K562 (cell line): ENCODE results near the gene ZDHHC16. TPM values are rescaled to one million over a fixed set of nuclear protein-coding genes. Genes with fewer than 3 reads are reported as not detected.
A peak's percentile ranks its signal among the peaks of the same experiment; 100 is the strongest.

ENCODE experiments used
- ERF ChIP-seq: fragments of 450-650 bp; formaldehyde crosslinking; IDR thresholded peaks from 2 replicates; pipeline ENCODE4 v1.4.0; 2020; ENCODE audit warnings: mild to moderate bottlenecking, mixed read lengths
- MCM5 ChIP-seq: fragments of 450-650 bp; IDR thresholded peaks from 2 replicates; pipeline ENCODE4 v1.6.1; 2016; ENCODE audit warnings: low read depth
- MYC ChIP-seq, 2 experiments: fragments of 250-450 bp in 1 of 2; sonication (Bioruptor Pico) in 1 of 2; IDR thresholded peaks; 2 replicates each; pipeline versions ENCODE4 v1.5.1 to v1.6.1; 2012 to 2021; ENCODE audit warnings: low read depth in 2 of 2, borderline replicate concordance in 1 of 2, improper control_type of control experiment in 1 of 2, low read length in 1 of 2, mild to moderate bottlenecking in 1 of 2, moderate library complexity in 1 of 2
- NFXL1 ChIP-seq: fragments of 450-650 bp; formaldehyde crosslinking; IDR thresholded peaks from 2 replicates; pipeline ENCODE4 v1.4.0; 2021; ENCODE audit warnings: mild to moderate bottlenecking
- SIN3A ChIP-seq, 2 experiments: fragments of 150-350 bp in 1 of 2; IDR thresholded peaks; 2 replicates each; pipeline ENCODE4 v1.6.1; 2011 to 2016; ENCODE audit warnings: borderline replicate concordance in 2 of 2, low read depth in 2 of 2, low read length in 2 of 2, mild to moderate bottlenecking in 2 of 2, moderate library complexity in 2 of 2; ENCODE audit not compliant: control insufficient read depth in 1 of 2
- polyA plus RNA-seq, 8 experiments: library from polyadenylated mRNA; depleted of rRNA in 4 of 8; stranded (reverse) in 5 of 8; unstranded in 3 of 8; fragments of >200 nt; fragmentation: Nextera tagmentation in 2 of 8; fragmentation: Illumina TruSeq in 1 of 8; extraction: Ambion mirVana in 2 of 8; extraction: Trizol in 1 of 8; gene quantifications; 2 replicates each; pipeline versions ENCODE4 v1.2.1 to v1.2.3, GENCODE V29; 2011 to 2014; ENCODE audit warnings: inconsistent platforms in 1 of 8, missing spikeins in 1 of 8
- total RNA-seq, 7 experiments: library from RNA; depleted of rRNA in 6 of 7; stranded (reverse); fragments of >200 nt in 6 of 7; fragmentation: Illumina TruSeq in 2 of 7; extraction: Trizol in 2 of 7; gene quantifications; 2 replicates each; pipeline versions ENCODE4 v1.2.1 to v1.2.3, GENCODE V29; 2011 to 2021; ENCODE audit warnings: low replicate concordance in 1 of 7
- TF ChIP-seq, protein P1 (sequence below): fragments of 450-650 bp; IDR thresholded peaks from 2 replicates; pipeline ENCODE4 v1.6.1; 2016
- TF ChIP-seq, protein P2 (sequence below): sonication (generic); IDR thresholded peaks from 2 replicates; pipeline ENCODE4 v1.6.1; 2016
- TF ChIP-seq, protein P3 (sequence below): sonication (generic); formaldehyde crosslinking; IDR thresholded peaks from 2 replicates; pipeline ENCODE4 v1.8.0; 2022; ENCODE audit warnings: mild to moderate bottlenecking, missing genetic modification reagents
- TF ChIP-seq, protein P4 (sequence below): fragments of 250-450 bp; sonication (Bioruptor Pico); IDR thresholded peaks from 2 replicates; pipeline ENCODE4 v1.8.0; 2022; ENCODE audit warnings: moderate library complexity, mild to moderate bottlenecking, inconsistent platforms
- TF ChIP-seq, protein P5 (sequence below): fragments of 250-450 bp; sonication (Bioruptor Pico); IDR thresholded peaks from 2 replicates; pipeline ENCODE4 v1.9.0; 2021; ENCODE audit warnings: mild to moderate bottlenecking, inconsistent platforms
- TF ChIP-seq, protein P6 (sequence below): sonication (generic); formaldehyde crosslinking; IDR thresholded peaks from 2 replicates; pipeline ENCODE4 v1.8.1; 2023; ENCODE audit warnings: mild to moderate bottlenecking, missing genetic modification reagents

The ZDHHC16 gene
- total and polyA plus RNA-seq, 9 of the 15 experiments (the other 6 are each of a cell fraction or from before 2014, with no cell fraction given): 12.5 to 33.8 (median 21.3) TPM

DNA sequence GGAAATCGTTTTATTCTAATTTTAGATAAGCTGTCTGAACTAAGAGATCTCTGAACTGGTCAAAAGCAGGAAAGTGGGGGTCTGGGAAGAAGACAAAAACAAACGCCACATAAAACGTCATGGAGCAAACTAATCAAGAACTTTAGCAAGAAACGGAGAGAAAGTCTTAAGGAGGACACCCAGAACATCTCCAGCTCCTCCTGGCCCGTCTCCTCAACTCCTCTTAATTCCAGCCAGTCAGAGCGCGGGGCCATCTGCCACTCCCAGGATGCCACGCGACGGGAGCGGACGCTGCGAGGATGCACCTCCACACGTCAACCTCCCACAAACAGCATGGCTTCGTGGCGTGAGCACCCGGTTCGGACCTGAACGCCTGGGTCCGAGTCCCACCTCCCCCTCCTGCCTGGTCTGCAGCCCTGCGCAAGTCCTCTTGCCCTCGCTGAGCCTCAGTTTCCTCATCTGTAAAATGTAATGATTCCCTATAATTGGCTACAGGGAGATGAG, 51.6 kb downstream of the ZDHHC16 start (continued):
- TF ChIP-seq, protein P1, sequence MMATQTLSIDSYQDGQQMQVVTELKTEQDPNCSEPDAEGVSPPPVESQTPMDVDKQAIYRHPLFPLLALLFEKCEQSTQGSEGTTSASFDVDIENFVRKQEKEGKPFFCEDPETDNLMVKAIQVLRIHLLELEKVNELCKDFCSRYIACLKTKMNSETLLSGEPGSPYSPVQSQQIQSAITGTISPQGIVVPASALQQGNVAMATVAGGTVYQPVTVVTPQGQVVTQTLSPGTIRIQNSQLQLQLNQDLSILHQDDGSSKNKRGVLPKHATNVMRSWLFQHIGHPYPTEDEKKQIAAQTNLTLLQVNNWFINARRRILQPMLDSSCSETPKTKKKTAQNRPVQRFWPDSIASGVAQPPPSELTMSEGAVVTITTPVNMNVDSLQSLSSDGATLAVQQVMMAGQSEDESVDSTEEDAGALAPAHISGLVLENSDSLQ: peak; percentile 72
- TF ChIP-seq, protein P2, sequence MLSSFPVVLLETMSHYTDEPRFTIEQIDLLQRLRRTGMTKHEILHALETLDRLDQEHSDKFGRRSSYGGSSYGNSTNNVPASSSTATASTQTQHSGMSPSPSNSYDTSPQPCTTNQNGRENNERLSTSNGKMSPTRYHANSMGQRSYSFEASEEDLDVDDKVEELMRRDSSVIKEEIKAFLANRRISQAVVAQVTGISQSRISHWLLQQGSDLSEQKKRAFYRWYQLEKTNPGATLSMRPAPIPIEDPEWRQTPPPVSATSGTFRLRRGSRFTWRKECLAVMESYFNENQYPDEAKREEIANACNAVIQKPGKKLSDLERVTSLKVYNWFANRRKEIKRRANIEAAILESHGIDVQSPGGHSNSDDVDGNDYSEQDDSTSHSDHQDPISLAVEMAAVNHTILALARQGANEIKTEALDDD: peak; percentile 25; the same call in 1 of the 2 replicates
- TF ChIP-seq MYC (IDR thresholded peaks at IDR 0.05; ENCODE audit: low read depth, low read length) (peak; percentile 41; the same call in 1 of the 2 replicates), MYC (CRISPR knock-in tag; IDR thresholded peaks at IDR 0.05; ENCODE audit: borderline replicate concordance, low read depth) (no peak), NFXL1 (no peak), SIN3A (IDR thresholded peaks at IDR 0.05; ENCODE audit: borderline replicate concordance in 2 of 2, control insufficient read depth in 1 of 2, low read depth in 2 of 2, low read length in 2 of 2) (peak; percentile 18 to 76; a peak in 1 of 4 replicates), MCM5 (no peak), ERF (CRISPR knock-in tag) (0 out of 2 replicates have a peak, but pooled peaks have one; percentile 36)
- TF ChIP-seq, protein P3, sequence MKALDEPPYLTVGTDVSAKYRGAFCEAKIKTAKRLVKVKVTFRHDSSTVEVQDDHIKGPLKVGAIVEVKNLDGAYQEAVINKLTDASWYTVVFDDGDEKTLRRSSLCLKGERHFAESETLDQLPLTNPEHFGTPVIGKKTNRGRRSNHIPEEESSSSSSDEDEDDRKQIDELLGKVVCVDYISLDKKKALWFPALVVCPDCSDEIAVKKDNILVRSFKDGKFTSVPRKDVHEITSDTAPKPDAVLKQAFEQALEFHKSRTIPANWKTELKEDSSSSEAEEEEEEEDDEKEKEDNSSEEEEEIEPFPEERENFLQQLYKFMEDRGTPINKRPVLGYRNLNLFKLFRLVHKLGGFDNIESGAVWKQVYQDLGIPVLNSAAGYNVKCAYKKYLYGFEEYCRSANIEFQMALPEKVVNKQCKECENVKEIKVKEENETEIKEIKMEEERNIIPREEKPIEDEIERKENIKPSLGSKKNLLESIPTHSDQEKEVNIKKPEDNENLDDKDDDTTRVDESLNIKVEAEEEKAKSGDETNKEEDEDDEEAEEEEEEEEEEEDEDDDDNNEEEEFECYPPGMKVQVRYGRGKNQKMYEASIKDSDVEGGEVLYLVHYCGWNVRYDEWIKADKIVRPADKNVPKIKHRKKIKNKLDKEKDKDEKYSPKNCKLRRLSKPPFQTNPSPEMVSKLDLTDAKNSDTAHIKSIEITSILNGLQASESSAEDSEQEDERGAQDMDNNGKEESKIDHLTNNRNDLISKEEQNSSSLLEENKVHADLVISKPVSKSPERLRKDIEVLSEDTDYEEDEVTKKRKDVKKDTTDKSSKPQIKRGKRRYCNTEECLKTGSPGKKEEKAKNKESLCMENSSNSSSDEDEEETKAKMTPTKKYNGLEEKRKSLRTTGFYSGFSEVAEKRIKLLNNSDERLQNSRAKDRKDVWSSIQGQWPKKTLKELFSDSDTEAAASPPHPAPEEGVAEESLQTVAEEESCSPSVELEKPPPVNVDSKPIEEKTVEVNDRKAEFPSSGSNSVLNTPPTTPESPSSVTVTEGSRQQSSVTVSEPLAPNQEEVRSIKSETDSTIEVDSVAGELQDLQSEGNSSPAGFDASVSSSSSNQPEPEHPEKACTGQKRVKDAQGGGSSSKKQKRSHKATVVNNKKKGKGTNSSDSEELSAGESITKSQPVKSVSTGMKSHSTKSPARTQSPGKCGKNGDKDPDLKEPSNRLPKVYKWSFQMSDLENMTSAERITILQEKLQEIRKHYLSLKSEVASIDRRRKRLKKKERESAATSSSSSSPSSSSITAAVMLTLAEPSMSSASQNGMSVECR: peak; percentile 53
- TF ChIP-seq, protein P4, sequence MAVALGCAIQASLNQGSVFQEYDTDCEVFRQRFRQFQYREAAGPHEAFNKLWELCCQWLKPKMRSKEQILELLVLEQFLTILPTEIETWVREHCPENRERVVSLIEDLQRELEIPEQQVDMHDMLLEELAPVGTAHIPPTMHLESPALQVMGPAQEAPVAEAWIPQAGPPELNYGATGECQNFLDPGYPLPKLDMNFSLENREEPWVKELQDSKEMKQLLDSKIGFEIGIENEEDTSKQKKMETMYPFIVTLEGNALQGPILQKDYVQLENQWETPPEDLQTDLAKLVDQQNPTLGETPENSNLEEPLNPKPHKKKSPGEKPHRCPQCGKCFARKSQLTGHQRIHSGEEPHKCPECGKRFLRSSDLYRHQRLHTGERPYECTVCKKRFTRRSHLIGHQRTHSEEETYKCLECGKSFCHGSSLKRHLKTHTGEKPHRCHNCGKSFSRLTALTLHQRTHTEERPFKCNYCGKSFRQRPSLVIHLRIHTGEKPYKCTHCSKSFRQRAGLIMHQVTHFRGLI (CRISPR knock-in tag): no peak
- TF ChIP-seq, protein P5, sequence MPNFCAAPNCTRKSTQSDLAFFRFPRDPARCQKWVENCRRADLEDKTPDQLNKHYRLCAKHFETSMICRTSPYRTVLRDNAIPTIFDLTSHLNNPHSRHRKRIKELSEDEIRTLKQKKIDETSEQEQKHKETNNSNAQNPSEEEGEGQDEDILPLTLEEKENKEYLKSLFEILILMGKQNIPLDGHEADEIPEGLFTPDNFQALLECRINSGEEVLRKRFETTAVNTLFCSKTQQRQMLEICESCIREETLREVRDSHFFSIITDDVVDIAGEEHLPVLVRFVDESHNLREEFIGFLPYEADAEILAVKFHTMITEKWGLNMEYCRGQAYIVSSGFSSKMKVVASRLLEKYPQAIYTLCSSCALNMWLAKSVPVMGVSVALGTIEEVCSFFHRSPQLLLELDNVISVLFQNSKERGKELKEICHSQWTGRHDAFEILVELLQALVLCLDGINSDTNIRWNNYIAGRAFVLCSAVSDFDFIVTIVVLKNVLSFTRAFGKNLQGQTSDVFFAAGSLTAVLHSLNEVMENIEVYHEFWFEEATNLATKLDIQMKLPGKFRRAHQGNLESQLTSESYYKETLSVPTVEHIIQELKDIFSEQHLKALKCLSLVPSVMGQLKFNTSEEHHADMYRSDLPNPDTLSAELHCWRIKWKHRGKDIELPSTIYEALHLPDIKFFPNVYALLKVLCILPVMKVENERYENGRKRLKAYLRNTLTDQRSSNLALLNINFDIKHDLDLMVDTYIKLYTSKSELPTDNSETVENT (CRISPR knock-in tag): no peak
- TF ChIP-seq, protein P6, sequence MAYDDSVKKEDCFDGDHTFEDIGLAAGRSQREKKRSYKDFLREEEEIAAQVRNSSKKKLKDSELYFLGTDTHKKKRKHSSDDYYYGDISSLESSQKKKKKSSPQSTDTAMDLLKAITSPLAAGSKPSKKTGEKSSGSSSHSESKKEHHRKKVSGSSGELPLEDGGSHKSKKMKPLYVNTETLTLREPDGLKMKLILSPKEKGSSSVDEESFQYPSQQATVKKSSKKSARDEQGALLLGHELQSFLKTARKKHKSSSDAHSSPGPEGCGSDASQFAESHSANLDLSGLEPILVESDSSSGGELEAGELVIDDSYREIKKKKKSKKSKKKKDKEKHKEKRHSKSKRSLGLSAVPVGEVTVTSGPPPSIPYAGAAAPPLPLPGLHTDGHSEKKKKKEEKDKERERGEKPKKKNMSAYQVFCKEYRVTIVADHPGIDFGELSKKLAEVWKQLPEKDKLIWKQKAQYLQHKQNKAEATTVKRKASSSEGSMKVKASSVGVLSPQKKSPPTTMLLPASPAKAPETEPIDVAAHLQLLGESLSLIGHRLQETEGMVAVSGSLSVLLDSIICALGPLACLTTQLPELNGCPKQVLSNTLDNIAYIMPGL (CRISPR knock-in tag): no peak
